HG03460 (cell line): Measurements from ENCODE around the gene GPR141.

Experiments used
- ATAC-seq: cut with Tn5 transposase; IDR thresholded peaks from one replicate; pipeline ENCODE4 v1.9.1; 2021; ENCODE audit not compliant: unreplicated experiment

GPR141 gene

GRCh38 chr7:37730501-37730900, 46.9 kb downstream of the GPR141 start:
- no peak for ATAC-seq

- ATAC-seq, result peak; percentile 55
Measured at GRCh38 chr7:37732253-37732652, 48.7 kb downstream of the GPR141 start.

GRCh38 chr7:37732888-37733287, 49.3 kb downstream of the GPR141 start:
- no peak for ATAC-seq

- no peak for ATAC-seq
Measured at GRCh38 chr7:37735196-37735595, 51.6 kb downstream of the GPR141 start.

GRCh38 chr7:37738321-37738720, 54.8 kb downstream of the GPR141 start:
- no peak for ATAC-seq

- ATAC-seq, result no peak
Measured at GRCh38 chr7:37740398-37740797, 56.8 kb downstream of the GPR141 start.

- ATAC-seq, result no peak
Measured at GRCh38 chr7:37741776-37742175, 58.2 kb downstream of the GPR141 start.

GRCh38 chr7:37751096-37751495, 67.5 kb downstream of the GPR141 start:
- no peak for ATAC-seq

GRCh38 chr7:37753398-37754050, 70.0 kb downstream of the GPR141 start:
- no peak for ATAC-seq

GRCh38 chr7:37756797-37757551, 73.4 kb downstream of the GPR141 start:
- ATAC-seq, result no peak

GRCh38 chr7:37757563-37757962, 74.0 kb downstream of the GPR141 start:
- no peak for ATAC-seq

GRCh38 chr7:37758501-37759045, 75.0 kb downstream of the GPR141 start:
- no peak for ATAC-seq

GRCh38 chr7:37759526-37759925, 76.0 kb downstream of the GPR141 start:
- ATAC-seq, result no peak

- ATAC-seq, result no peak
Measured at GRCh38 chr7:37765421-37765829, 81.9 kb downstream of the GPR141 start.

- peak; percentile 89 for ATAC-seq
Measured at GRCh38 chr7:37765872-37766525, 82.4 kb downstream of the GPR141 start.

- no peak for ATAC-seq
Measured at GRCh38 chr7:37768611-37769010, 85.0 kb downstream of the GPR141 start.

- ATAC-seq, result no peak
Measured at GRCh38 chr7:37769291-37769690, 85.7 kb downstream of the GPR141 start.

- ATAC-seq, result no peak
Measured at GRCh38 chr7:37769726-37770125, 86.2 kb downstream of the GPR141 start.

- ATAC-seq, result no peak
Measured at GRCh38 chr7:37770838-37771237, 87.3 kb downstream of the GPR141 start.

GRCh38 chr7:37771342-37771741, 87.8 kb downstream of the GPR141 start:
- ATAC-seq, result no peak

- no peak for ATAC-seq
Measured at GRCh38 chr7:37771801-37772200, 88.2 kb downstream of the GPR141 start.

- no peak for ATAC-seq
Measured at GRCh38 chr7:37775921-37776320, 92.4 kb downstream of the GPR141 start.
